Loucy (cell line): ENCODE measurements around the gene CYTH1.
"Not testable (repeated sequence)": the region's sequence is repeated elsewhere in the genome, so short reads cannot be mapped to it uniquely, and the experiment has no call there.

Experiments
- H2AFZ ChIP-seq: fragments of 200-600 bp; sonication (generic); 2 replicates; pipeline ENCODE4 v1.6.0; 2016; ENCODE audit warnings: antibody characterized with exemption, mild to moderate bottlenecking, low read length, moderate library complexity
- H3F3A ChIP-seq: fragments of 200-600 bp; 2 replicates; pipeline ENCODE4 v1.6.0; 2016; ENCODE audit warnings: antibody characterized with exemption, low read depth, mild to moderate bottlenecking
- H3K27me3 ChIP-seq: fragments of 200-600 bp; sonication (generic); 2 replicates; pipeline ENCODE4 v1.6.1; 2014; ENCODE audit warnings: low read length, mild to moderate bottlenecking; ENCODE audit not compliant: insufficient read depth, poor library complexity, severe bottlenecking
- H3K36me3 ChIP-seq: fragments of 200-600 bp; sonication (generic); 2 replicates; pipeline ENCODE4 v1.6.1; 2016; ENCODE audit warnings: low read length; ENCODE audit not compliant: insufficient read depth
- H3K4me1 ChIP-seq: fragments of 200-600 bp; sonication (generic); 2 replicates; pipeline ENCODE4 v1.5.1; 2014; ENCODE audit warnings: low read length, mild to moderate bottlenecking; ENCODE audit not compliant: insufficient read depth, poor library complexity, severe bottlenecking
- H3K4me2 ChIP-seq: fragments of 200-600 bp; sonication (generic); 2 replicates; pipeline ENCODE4 v1.6.0; 2014; ENCODE audit warnings: antibody characterized with exemption, low read length, low read depth, mild to moderate bottlenecking; ENCODE audit not compliant: poor library complexity, severe bottlenecking
- H3K4me3 ChIP-seq: fragments of 200-600 bp; sonication (generic); 2 replicates; pipeline ENCODE4 v1.5.1; 2014; ENCODE audit warnings: low read length, mild to moderate bottlenecking, mixed read lengths; ENCODE audit not compliant: poor library complexity, severe bottlenecking
- H3K79me2 ChIP-seq: fragments of 200-600 bp; sonication (generic); 2 replicates; pipeline ENCODE4 v1.6.1; 2014; ENCODE audit warnings: low read length; ENCODE audit not compliant: insufficient read depth
- H3K9ac ChIP-seq: fragments of 200-600 bp; sonication (generic); 2 replicates; pipeline ENCODE4 v1.6.0; 2014; ENCODE audit warnings: mild to moderate bottlenecking, low read depth, low read length, moderate library complexity; ENCODE audit not compliant: poor library complexity, severe bottlenecking
- H3K9me2 ChIP-seq: fragments of 200-600 bp; sonication (generic); replicated peaks from 2 replicates; pipeline ENCODE4 v1.6.1; 2016; ENCODE audit warnings: low read depth, low read length, mixed read lengths
- H3K9me3 ChIP-seq: fragments of 200-600 bp; sonication (generic); 2 replicates; pipeline ENCODE4 v1.6.1; 2014; ENCODE audit warnings: mild to moderate bottlenecking, antibody characterized with exemption, low read length, low read depth; ENCODE audit not compliant: insufficient read depth
- H4K20me1 ChIP-seq: fragments of 200-600 bp; sonication (generic); 2 replicates; pipeline ENCODE4 v1.6.0; 2014; ENCODE audit warnings: antibody characterized with exemption, low read length, mild to moderate bottlenecking; ENCODE audit not compliant: insufficient read depth, poor library complexity, severe bottlenecking
- CTCF ChIP-seq: fragments of 200-600 bp; sonication (generic); conservative IDR thresholded peaks from 2 replicates; pipeline ENCODE4 v1.5.1; 2014; ENCODE audit warnings: mild to moderate bottlenecking, antibody characterized with exemption, low read length
- EZH2phosphoT487 ChIP-seq: fragments of 200-600 bp; IDR thresholded peaks from 2 replicates; pipeline ENCODE4 v1.6.1; 2018; ENCODE audit warnings: antibody characterized with exemption, mild to moderate bottlenecking, moderate library complexity, borderline replicate concordance

CYTH1 gene

GRCh38 chr17:78672005-78672404 is 110.1 kb downstream of the CYTH1 start:
- Histone ChIP-seq H3K79me2 (no peaks in the 10 kb centered on the region), H3K36me3 (peaks cover 49% of the 10 kb centered on the region; the same call in 1 of the 2 replicates), H4K20me1 (no peaks in the 10 kb centered on the region), H3F3A (no peaks in the 10 kb centered on the region), H3K4me3 (no peak overlapping the region), H2AFZ (no peak overlapping the region), H3K4me1 (peaks cover 3% of the 10 kb centered on the region), H3K27me3 (no peaks in the 10 kb centered on the region), H3K9me3 (no peaks in the 10 kb centered on the region), H3K9ac (no peak overlapping the region), H3K4me2 (no peak overlapping the region), H3K9me2 (no peaks in the 10 kb centered on the region)
- TF ChIP-seq CTCF = no peak
- TF ChIP-seq EZH2phosphoT487 = no peak

- H3K27me3 ChIP-seq, H3K79me2 ChIP-seq, H3K4me2 ChIP-seq, H3K9me3 ChIP-seq, H3K4me3 ChIP-seq, H3K9me2 ChIP-seq, H3K4me1 ChIP-seq, H3F3A ChIP-seq, H3K9ac ChIP-seq, H2AFZ ChIP-seq, H4K20me1 ChIP-seq: not testable (repeated sequence)
- H3K36me3 ChIP-seq = peaks cover 45% of the 10 kb centered on the region; the same call in 1 of the 2 replicates
Measured at GRCh38 chr17:78671726-78672001, 110.4 kb downstream of the CYTH1 start.

- Histone ChIP-seq H3K9me3 (no peaks in the 10 kb centered on the region), H3K9me2 (no peaks in the 10 kb centered on the region), H2AFZ (no peak overlapping the region), H3K9ac (no peak overlapping the region), H3K4me1 (peaks cover 13% of the 10 kb centered on the region), H3K4me3 (no peak overlapping the region), H3K79me2 (no peaks in the 10 kb centered on the region), H3K4me2 (no peak overlapping the region), H4K20me1 (no peaks in the 10 kb centered on the region), H3F3A (peaks cover 4% of the 10 kb centered on the region), H3K27me3 (no peaks in the 10 kb centered on the region), H3K36me3 (peaks cover 40% of the 10 kb centered on the region; the same call in 1 of the 2 replicates)
- TF ChIP-seq CTCF (no peak), EZH2phosphoT487 (no peak)
Measured at GRCh38 chr17:78670850-78671725, 111.0 kb downstream of the CYTH1 start.
